Endothelial cell of umbilical vein (primary cell): Measurements from ENCODE around the gene OR5AN1. TPM values are rescaled to one million over a fixed set of nuclear protein-coding genes. Genes with fewer than 3 reads are reported as not detected.
"Not testable (repeated sequence)": the region's sequence is repeated elsewhere in the genome, so short reads cannot be mapped to it uniquely, and the experiment has no call there.

Experiments
- BruUV-seq: library from RNA; stranded (reverse); fragments of 400-500 nt; replicated peaks from 2 replicates; lab custom pipeline; 2021; lab: Mats Ljungman, UMichigan
- CTCF ChIA-PET: fragments of 300-600, 350-600 bp; sonication (Branson Sonifier 250); formaldehyde crosslinking; loops from one replicate; lab custom pipeline; 2021; ENCODE audit warnings: antibody characterized with exemption, inconsistent platforms; lab: Charles Lee
- POLR2A ChIA-PET: fragments of 300-600, 350-600 bp; sonication (Branson Sonifier 250); formaldehyde crosslinking; loops from one replicate; lab custom pipeline; 2021; ENCODE audit warnings: antibody characterized with exemption, inconsistent platforms; lab: Charles Lee
- DNase-seq: peaks from one replicate; pipeline ENCODE4 v3.0.0-alpha.2; 2011; ENCODE audit warnings: low read depth, low spot score
- FAIRE-seq: peaks from 2 replicates; lab custom pipeline; 2011; peaks lifted over from hg19 to GRCh38; lab: Jason Lieb, UNC
- H2AFZ ChIP-seq: 2 replicates; pipeline ENCODE4 v1.6.0; 2012; ENCODE audit warnings: low read depth, low read length, control low read depth, inconsistent platforms
- H3K27ac ChIP-seq: 2 replicates; pipeline ENCODE4 v1.5.1; 2011; ENCODE audit warnings: low read depth, mild to moderate bottlenecking, control low read depth, low read length, moderate library complexity; ENCODE audit not compliant: insufficient read depth
- H3K27me3 ChIP-seq, 2 experiments: 2 replicates each; pipeline versions ENCODE4 v1.6.0 to v1.6.1; 2011; ENCODE audit warnings: low read length in 2 of 2, mixed read lengths in 1 of 2; ENCODE audit not compliant: control insufficient read depth in 2 of 2, insufficient read depth in 2 of 2
- H3K36me3 ChIP-seq, 2 experiments: 2 replicates in 1 of 2; 3 replicates in 1 of 2; pipeline ENCODE4 v1.5.1; 2011; ENCODE audit warnings: low read length in 2 of 2, mild to moderate bottlenecking in 1 of 2, moderate library complexity in 1 of 2; ENCODE audit not compliant: control insufficient read depth in 2 of 2, insufficient read depth in 2 of 2; ENCODE audit errors: extremely low read depth in 1 of 2
- H3K4me1 ChIP-seq: 3 replicates; pipeline ENCODE4 v1.5.1; 2011; ENCODE audit warnings: mild to moderate bottlenecking, low read length; ENCODE audit not compliant: control insufficient read depth, insufficient read depth; ENCODE audit errors: extremely low read depth
- H3K4me2 ChIP-seq: 2 replicates; pipeline ENCODE4 v1.6.1; 2011; ENCODE audit warnings: low read length, control low read depth, mixed read lengths; ENCODE audit not compliant: insufficient read depth
- H3K4me3 ChIP-seq, 3 experiments: fragments of 200-600 bp in 1 of 3; sonication (generic), shearing (Covaris generic) in 1 of 3; replicated peaks in 1 of 3; 2 replicates each; pipeline ENCODE4 v1.5.1; 2011 to 2016; ENCODE audit warnings: control low read depth in 3 of 3, low read length in 3 of 3, mild to moderate bottlenecking in 2 of 3, inconsistent platforms in 1 of 3, low read depth in 1 of 3, moderate library complexity in 1 of 3; ENCODE audit not compliant: insufficient read depth in 1 of 3
- H3K79me2 ChIP-seq: 2 replicates; pipeline ENCODE4 v1.6.0; 2012; ENCODE audit warnings: low read length, inconsistent platforms; ENCODE audit not compliant: control insufficient read depth, insufficient read depth
- H3K9ac ChIP-seq: replicated peaks from 2 replicates; pipeline ENCODE3; 2011; ENCODE audit warnings: low read length, control low read depth; ENCODE audit not compliant: insufficient read depth; ENCODE audit errors: extremely low read depth
- H3K9me1 ChIP-seq: replicated peaks from 3 replicates; pipeline ENCODE4 v1.6.0; 2011; ENCODE audit warnings: mild to moderate bottlenecking, low read length; ENCODE audit not compliant: control insufficient read depth, insufficient read depth; ENCODE audit errors: extremely low read depth
- H3K9me3 ChIP-seq: replicated peaks from 2 replicates; pipeline ENCODE4 v1.5.1; 2012; ENCODE audit warnings: low read length, inconsistent platforms; ENCODE audit not compliant: control insufficient read depth, insufficient read depth
- H4K20me1 ChIP-seq: replicated peaks from 2 replicates; pipeline ENCODE3; 2011; ENCODE audit warnings: mild to moderate bottlenecking, low read length; ENCODE audit not compliant: control insufficient read depth, insufficient read depth; ENCODE audit errors: extremely low read depth
- MYC ChIP-seq: IDR thresholded peaks from one replicate; pipeline ENCODE4 v1.6.1; 2011; ENCODE audit warnings: mild to moderate bottlenecking, low read depth, low read length
- POLR2AphosphoS5 ChIP-seq: IDR thresholded peaks from 2 replicates; pipeline ENCODE4 v1.6.1; 2012; ENCODE audit warnings: low read depth, mild to moderate bottlenecking, control low read depth, low read length, moderate library complexity; ENCODE audit not compliant: insufficient read depth
- dilution Hi-C: fragments of 300-500 bp; cut with MboI; formaldehyde crosslinking; loops from one replicate; pipeline ENCODE4 v1.15.0; 2019; ENCODE audit warnings: low sequenced_read_pairs; ENCODE audit not compliant: extremely low pct_ligation_motif_present
- intact Hi-C: fragments of 100-400 bp; cut with micrococcal nuclease; formaldehyde crosslinking; loops from one replicate; pipeline ENCODE4 v1.10.0; 2022
- polyA plus RNA-seq, 4 experiments: library from polyadenylated mRNA; depleted of rRNA in 3 of 4; stranded (reverse) in 3 of 4; unstranded in 1 of 4; fragments of >200 nt; gene quantifications; 2 replicates each; pipeline versions ENCODE4 v1.2.1 to v1.2.3, GENCODE V29; 2011 to 2012; ENCODE audit warnings: missing spikeins in 1 of 4
- total RNA-seq: library from RNA; stranded (reverse); gene quantifications from 2 replicates; pipeline ENCODE4 v1.2.3, GENCODE V29; 2021
- TF ChIP-seq, protein P1 (sequence below), 2 donors: IDR thresholded peaks; 1 replicate in 1 of 2; 2 replicates in 1 of 2; pipeline ENCODE4 v1.5.1; 2011; ENCODE audit warnings: low read length in 2 of 2, mild to moderate bottlenecking in 2 of 2, moderate library complexity in 2 of 2, control low read depth in 1 of 2, inconsistent platforms in 1 of 2, low read depth in 1 of 2; ENCODE audit not compliant: insufficient read depth in 1 of 2; ENCODE audit errors: extremely low read depth in 1 of 2
- TF ChIP-seq, protein P2 (sequence below): IDR thresholded peaks from 2 replicates; pipeline ENCODE4 v1.6.1; 2011; ENCODE audit not compliant: insufficient read depth, insufficient read length

The OR5AN1 gene
- total and polyA plus RNA-seq, 2 donors (not counting 3 experiments of a cell fraction or from before 2014, with no cell fraction given) = not detected

DNA sequence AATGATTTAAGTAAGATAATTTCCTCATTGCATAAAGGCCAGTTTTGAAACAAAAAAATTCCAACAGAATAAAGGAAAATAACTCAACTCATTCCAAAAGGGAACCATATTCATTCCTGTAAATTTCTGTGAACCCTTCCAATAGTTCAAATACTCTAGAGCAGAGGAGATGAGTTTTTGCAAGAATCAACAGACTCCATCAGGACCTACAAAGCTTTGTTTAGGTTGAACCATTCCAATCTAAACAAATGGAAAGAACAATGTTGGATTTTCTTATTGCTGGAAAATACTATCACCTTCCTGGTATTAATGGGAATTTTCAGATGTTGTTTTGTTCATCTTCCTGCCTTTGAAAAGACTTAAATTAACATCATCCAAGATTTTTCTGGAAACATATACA lies 21.8 kb upstream of the OR5AN1 start:
- Histone ChIP-seq H3K9ac (no peak overlapping the region), H3K4me1 (no peaks in the 10 kb centered on the region), H2AFZ (no peak overlapping the region), H3K27me3 (no peaks in the 10 kb centered on the region), H3K9me3 (no peaks in the 10 kb centered on the region), H3K4me3 (no peak overlapping the region), H3K9me1 (no peaks in the 10 kb centered on the region), H4K20me1 (no peaks in the 10 kb centered on the region), H3K36me3 (no peaks in the 10 kb centered on the region), H3K27ac (no peak overlapping the region), H3K79me2 (no peaks in the 10 kb centered on the region), H3K4me2 (no peak overlapping the region)
- no peak for DNase-seq
- ChIA-PET CTCF (no interaction called here), POLR2A (no interaction called here)
- dilution Hi-C loops = no loop called here
- intact Hi-C loops = no loop called here
- no TSS peak for BruUV-seq
- TF ChIP-seq, protein P1, sequence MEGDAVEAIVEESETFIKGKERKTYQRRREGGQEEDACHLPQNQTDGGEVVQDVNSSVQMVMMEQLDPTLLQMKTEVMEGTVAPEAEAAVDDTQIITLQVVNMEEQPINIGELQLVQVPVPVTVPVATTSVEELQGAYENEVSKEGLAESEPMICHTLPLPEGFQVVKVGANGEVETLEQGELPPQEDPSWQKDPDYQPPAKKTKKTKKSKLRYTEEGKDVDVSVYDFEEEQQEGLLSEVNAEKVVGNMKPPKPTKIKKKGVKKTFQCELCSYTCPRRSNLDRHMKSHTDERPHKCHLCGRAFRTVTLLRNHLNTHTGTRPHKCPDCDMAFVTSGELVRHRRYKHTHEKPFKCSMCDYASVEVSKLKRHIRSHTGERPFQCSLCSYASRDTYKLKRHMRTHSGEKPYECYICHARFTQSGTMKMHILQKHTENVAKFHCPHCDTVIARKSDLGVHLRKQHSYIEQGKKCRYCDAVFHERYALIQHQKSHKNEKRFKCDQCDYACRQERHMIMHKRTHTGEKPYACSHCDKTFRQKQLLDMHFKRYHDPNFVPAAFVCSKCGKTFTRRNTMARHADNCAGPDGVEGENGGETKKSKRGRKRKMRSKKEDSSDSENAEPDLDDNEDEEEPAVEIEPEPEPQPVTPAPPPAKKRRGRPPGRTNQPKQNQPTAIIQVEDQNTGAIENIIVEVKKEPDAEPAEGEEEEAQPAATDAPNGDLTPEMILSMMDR (IDR thresholded peaks at IDR 0.05; ENCODE audit: extremely low read depth in 1 of 2, insufficient read depth in 1 of 2, low read depth in 1 of 2, low read length in 2 of 2) = no peak
- TF ChIP-seq MYC (no peak), POLR2AphosphoS5 (no peak)
- TF ChIP-seq, protein P2, sequence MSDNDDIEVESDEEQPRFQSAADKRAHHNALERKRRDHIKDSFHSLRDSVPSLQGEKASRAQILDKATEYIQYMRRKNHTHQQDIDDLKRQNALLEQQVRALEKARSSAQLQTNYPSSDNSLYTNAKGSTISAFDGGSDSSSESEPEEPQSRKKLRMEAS = no peak
- no peak for FAIRE-seq

DNA sequence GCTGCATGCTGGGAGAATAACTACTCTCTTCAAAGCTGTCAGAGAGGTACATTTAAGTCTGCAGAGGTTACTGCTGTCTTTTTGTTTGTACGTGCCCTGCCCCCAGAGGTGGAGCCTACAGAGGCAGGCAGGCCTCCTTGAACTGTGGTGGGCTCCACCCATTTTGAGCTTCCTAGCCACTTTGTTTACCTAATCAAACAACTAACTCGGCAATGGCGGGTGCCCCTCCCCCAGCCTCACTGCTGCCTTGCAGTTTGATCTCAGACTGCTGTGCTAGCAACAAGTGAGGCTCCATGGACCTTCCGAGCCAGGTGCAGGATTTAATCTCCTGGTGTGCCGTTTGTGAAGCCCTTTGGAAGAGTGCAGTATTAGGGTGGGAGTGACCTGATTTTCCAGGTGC lies 9.0 kb upstream of the OR5AN1 start:
- intact Hi-C loops, H3K4me2 ChIP-seq, CTCF ChIA-PET, H3K36me3 ChIP-seq, H4K20me1 ChIP-seq, H3K9me1 ChIP-seq, H3K9me3 ChIP-seq, DNase-seq, dilution Hi-C loops, H3K27me3 ChIP-seq, BruUV-seq, POLR2A ChIA-PET, H3K79me2 ChIP-seq, H3K9ac ChIP-seq, FAIRE-seq, H2AFZ ChIP-seq, H3K4me3 ChIP-seq, H3K27ac ChIP-seq, H3K4me1 ChIP-seq: not testable (repeated sequence)
